Measurements from ENCODE around the gene TDRKH. TPM values are rescaled to one million over a fixed set of nuclear protein-coding genes. Genes with fewer than 3 reads are reported as not detected.

TDRKH gene, protein sequence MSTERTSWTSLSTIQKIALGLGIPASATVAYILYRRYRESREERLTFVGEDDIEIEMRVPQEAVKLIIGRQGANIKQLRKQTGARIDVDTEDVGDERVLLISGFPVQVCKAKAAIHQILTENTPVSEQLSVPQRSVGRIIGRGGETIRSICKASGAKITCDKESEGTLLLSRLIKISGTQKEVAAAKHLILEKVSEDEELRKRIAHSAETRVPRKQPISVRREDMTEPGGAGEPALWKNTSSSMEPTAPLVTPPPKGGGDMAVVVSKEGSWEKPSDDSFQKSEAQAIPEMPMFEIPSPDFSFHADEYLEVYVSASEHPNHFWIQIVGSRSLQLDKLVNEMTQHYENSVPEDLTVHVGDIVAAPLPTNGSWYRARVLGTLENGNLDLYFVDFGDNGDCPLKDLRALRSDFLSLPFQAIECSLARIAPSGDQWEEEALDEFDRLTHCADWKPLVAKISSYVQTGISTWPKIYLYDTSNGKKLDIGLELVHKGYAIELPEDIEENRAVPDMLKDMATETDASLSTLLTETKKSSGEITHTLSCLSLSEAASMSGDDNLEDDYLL
- total RNA-seq, result 19.9 and 21.9 TPM in 2 replicates
- long read RNA-seq, transcript TDRKH-203 (13 exons, 2,824 nt), result major isoform, 10 of 44 reads
- long read RNA-seq, transcript TDRKH-207 (13 exons, 2,768 nt), result minor isoform, 7 of 44 reads
- long read RNA-seq, partial matches to known transcripts, result 4 of 44 reads
- long read RNA-seq, other reads (novel, unspliced or antisense), result 23 of 44 reads

- peaks cover 30% of the 10 kb centered on the region for H3K4me1 Mint-ChIP-seq
- no peaks in the 10 kb centered on the region for H3K27me3 Mint-ChIP-seq (ENCODE audit: low read depth)
- peak; percentile 50 for TF ChIP-seq CTCF (conservative IDR thresholded peaks at IDR 0.05)
- H3K36me3 Mint-ChIP-seq (ENCODE audit: low read depth), result no peaks in the 10 kb centered on the region
- peak within 1 kb of the TSS; percentile 97 for H3K27ac Mint-ChIP-seq (ENCODE audit: unreplicated experiment)
- H3K9me3 Mint-ChIP-seq, result no peaks in the 10 kb centered on the region
- peak; percentile 97 for DNase-seq (ENCODE audit: low read depth, low spot score)
- H3K4me3 Mint-ChIP-seq, result peak within 1 kb of the TSS; percentile 95
Observed at GRCh38 chr1:151790071-151790939, at the start of gene TDRKH. TSS of gene TDRKH (minus strand) at chr1:151790500. CDS start at chr1:151783022, 7,478 bp downstream.

GRCh38 chr1:151839457-151840403 lies 49.4 kb upstream of the TDRKH start, which contains the start of gene C2CD4D:
TSS of gene C2CD4D (minus strand) at chr1:151839820. CDS start at chr1:151838989, 831 bp downstream.
- Mint-ChIP-seq H3K36me3 (ENCODE audit: low read depth) (no peaks in the 10 kb centered on the region), H3K9me3 (no peaks in the 10 kb centered on the region), H3K27ac (ENCODE audit: unreplicated experiment) (peak within 1 kb of the TSS; percentile 95), H3K4me3 (peak within 1 kb of the TSS; percentile 82), H3K4me1 (peaks cover 29% of the 10 kb centered on the region), H3K27me3 (ENCODE audit: low read depth) (peaks cover 52% of the 10 kb centered on the region)
- no peak for TF ChIP-seq CTCF (conservative IDR thresholded peaks at IDR 0.05)
- peak; percentile 66 for DNase-seq (ENCODE audit: low read depth, low spot score)

DNA sequence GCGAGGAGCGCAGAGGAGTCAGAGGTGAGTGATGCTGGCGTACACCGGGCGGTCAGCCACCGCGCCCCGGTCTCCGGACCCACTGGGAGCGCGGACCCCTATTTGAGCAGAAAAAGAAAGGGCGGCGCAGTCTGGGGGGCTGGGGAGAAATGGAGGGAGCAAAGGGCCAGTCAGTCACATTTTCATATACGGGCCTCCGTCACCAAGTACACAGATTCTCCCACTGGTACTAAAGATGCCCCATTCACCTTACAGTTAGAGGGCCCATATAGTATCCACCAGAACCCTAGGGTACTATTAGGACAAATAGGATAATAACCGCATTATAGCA lies 48.7 kb upstream of the TDRKH start:
- DNase-seq (ENCODE audit: low read depth, low spot score), result no peak
- H3K4me3 Mint-ChIP-seq, result peak overlapping the region; percentile 82
- peaks cover 29% of the 10 kb centered on the region for H3K4me1 Mint-ChIP-seq
- peaks cover 52% of the 10 kb centered on the region for H3K27me3 Mint-ChIP-seq (ENCODE audit: low read depth)
- H3K27ac Mint-ChIP-seq (ENCODE audit: unreplicated experiment), result no peak overlapping the region
- no peaks in the 10 kb centered on the region for H3K9me3 Mint-ChIP-seq
- H3K36me3 Mint-ChIP-seq (ENCODE audit: low read depth), result no peaks in the 10 kb centered on the region
- TF ChIP-seq CTCF (conservative IDR thresholded peaks at IDR 0.05), result no peak

DNA sequence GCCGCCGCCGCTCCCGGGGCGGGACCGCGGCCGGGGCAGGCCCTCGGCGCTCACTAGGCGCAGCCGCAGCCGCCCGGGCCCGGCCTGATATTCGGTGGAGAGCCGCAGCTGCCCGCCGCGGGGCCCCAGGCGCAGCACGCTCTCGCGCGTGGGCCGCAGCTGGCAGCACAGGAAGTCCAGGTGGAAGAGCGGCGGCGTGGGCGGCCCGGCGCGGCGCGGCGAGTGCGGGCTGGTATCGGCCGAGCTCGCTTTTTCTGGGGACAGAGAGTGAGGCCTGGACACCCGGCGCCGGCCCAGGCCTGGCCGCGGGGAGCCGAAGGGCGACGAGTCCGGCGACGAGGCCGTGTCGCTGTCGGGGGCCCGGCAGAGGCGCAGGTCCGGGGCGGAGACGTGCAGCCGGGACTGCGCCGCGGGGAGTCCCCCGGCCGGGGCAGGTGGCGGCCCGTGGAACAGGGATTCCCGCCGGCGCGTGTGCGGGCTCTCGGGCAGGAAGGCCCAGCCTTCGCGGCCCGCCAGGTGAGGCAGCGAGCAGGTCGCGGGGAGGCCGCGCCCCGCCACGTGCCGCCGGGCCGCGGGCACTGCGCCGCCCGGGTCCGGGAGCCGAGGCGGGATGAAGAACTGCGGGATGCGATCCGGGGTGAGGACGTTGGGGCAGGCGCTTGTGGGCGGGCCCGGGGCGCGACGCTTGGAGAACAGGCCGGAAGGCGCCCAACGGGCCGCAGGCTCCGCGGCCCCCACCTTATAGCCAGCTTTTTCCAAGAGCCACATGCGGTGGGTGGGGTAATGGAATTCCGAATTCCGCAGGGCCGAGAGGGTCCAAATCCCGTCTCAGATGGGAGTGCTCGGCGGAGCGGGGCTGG lies 48.2 kb upstream of the TDRKH start:
- Mint-ChIP-seq H3K27me3 (ENCODE audit: low read depth) (peaks cover 52% of the 10 kb centered on the region), H3K27ac (ENCODE audit: unreplicated experiment) (no peak overlapping the region), H3K36me3 (ENCODE audit: low read depth) (no peaks in the 10 kb centered on the region), H3K4me3 (peak overlapping the region; percentile 82), H3K9me3 (no peaks in the 10 kb centered on the region), H3K4me1 (peaks cover 33% of the 10 kb centered on the region)
- no peak for TF ChIP-seq CTCF (conservative IDR thresholded peaks at IDR 0.05)
- DNase-seq (ENCODE audit: low read depth, low spot score), result no peak

All from neural crest cell (in vitro differentiated cells).